Activated CD4-positive, alpha-beta T cell treated with anti-CD3 and anti-CD28 coated beads, Interleukin-2, amount 10 ng/mL, durations not matched to agents 7 days and 5 days (primary cell): ENCODE data around the gene RNF144A. TPM values are rescaled to one million over a fixed set of nuclear protein-coding genes. Genes with fewer than 3 reads are reported as not detected.
"Not testable (repeated sequence)": the region's sequence is repeated elsewhere in the genome, so short reads cannot be mapped to it uniquely, and the experiment has no call there.

Source experiments
- CTCF ChIA-PET: fragments of 350-600 bp; sonication (Branson Sonifier 250); formaldehyde crosslinking; loops from one replicate; lab custom pipeline; 2021; ENCODE audit warnings: antibody characterized with exemption; lab: Charles Lee
- POLR2A ChIA-PET: fragments of 350-600 bp; sonication (Branson Sonifier 250); formaldehyde crosslinking; loops from one replicate; lab custom pipeline; 2021; ENCODE audit warnings: antibody characterized with exemption; lab: Charles Lee
- DNase-seq: peaks from one replicate; pipeline ENCODE4 v3.0.0-alpha.2; 2020
- H3K27ac Mint-ChIP-seq: one replicate; pipeline ENCODE4 v1.8.0; 2021; ENCODE audit warnings: mild to moderate bottlenecking, moderate library complexity, mixed read lengths
- H3K27me3 Mint-ChIP-seq: one replicate; pipeline ENCODE4 v1.8.0; 2021; ENCODE audit warnings: mixed read lengths
- H3K36me3 Mint-ChIP-seq: one replicate; pipeline ENCODE4 v1.8.0; 2021; ENCODE audit warnings: low read depth, mixed read lengths
- H3K4me1 Mint-ChIP-seq: one replicate; pipeline ENCODE4 v1.8.0; 2021; ENCODE audit warnings: mixed read lengths
- H3K4me3 Mint-ChIP-seq: one replicate; pipeline ENCODE4 v1.8.0; 2021; ENCODE audit warnings: mild to moderate bottlenecking, moderate library complexity, mixed read lengths
- H3K9me3 Mint-ChIP-seq: one replicate; pipeline ENCODE4 v1.8.0; 2021; ENCODE audit warnings: mixed read lengths
- total RNA-seq, 2 experiments: library from RNA; stranded (reverse); gene quantifications; one replicate each; pipeline ENCODE4 v1.2.3, GENCODE V29; 2021

Gene RNF144A
- total RNA-seq, 2 experiments from 2014 or later, result 89.6 to 101 TPM

GRCh38 chr2:6885551-6885950, 31.7 kb upstream of the RNF144A start:
- H3K4me3 Mint-ChIP-seq, result no peak overlapping the region
- H3K36me3 Mint-ChIP-seq, result peaks cover 92% of the 10 kb centered on the region
- DNase-seq, result no peak
- H3K9me3 Mint-ChIP-seq, result no peaks in the 10 kb centered on the region
- CTCF ChIA-PET, result interaction anchor here (0.9 to 1.8 kb wide), 6 partner anchors 8 to 19 kb away, joined by 3 to 5 read pairs (median 4); partner anchors contain the start of gene CMPK2
- no peaks in the 10 kb centered on the region for H3K27me3 Mint-ChIP-seq
- H3K4me1 Mint-ChIP-seq, result peaks cover 71% of the 10 kb centered on the region
- no peak overlapping the region for H3K27ac Mint-ChIP-seq
- POLR2A ChIA-PET, result no interaction called here

GRCh38 chr2:6885968-6886367, 31.2 kb upstream of the RNF144A start:
- H3K36me3 Mint-ChIP-seq, result peaks cover 91% of the 10 kb centered on the region
- no peak overlapping the region for H3K4me3 Mint-ChIP-seq
- H3K4me1 Mint-ChIP-seq, result peaks cover 68% of the 10 kb centered on the region
- ChIA-PET CTCF (interaction anchor here (0.9 to 1.8 kb wide), 2 partner anchors 9 to 10 kb away, joined by 3 read pairs; no protein-coding TSS in a partner anchor), POLR2A (no interaction called here)
- no peaks in the 10 kb centered on the region for H3K27me3 Mint-ChIP-seq
- no peak for DNase-seq
- no peaks in the 10 kb centered on the region for H3K9me3 Mint-ChIP-seq
- H3K27ac Mint-ChIP-seq, result no peak overlapping the region

DNA sequence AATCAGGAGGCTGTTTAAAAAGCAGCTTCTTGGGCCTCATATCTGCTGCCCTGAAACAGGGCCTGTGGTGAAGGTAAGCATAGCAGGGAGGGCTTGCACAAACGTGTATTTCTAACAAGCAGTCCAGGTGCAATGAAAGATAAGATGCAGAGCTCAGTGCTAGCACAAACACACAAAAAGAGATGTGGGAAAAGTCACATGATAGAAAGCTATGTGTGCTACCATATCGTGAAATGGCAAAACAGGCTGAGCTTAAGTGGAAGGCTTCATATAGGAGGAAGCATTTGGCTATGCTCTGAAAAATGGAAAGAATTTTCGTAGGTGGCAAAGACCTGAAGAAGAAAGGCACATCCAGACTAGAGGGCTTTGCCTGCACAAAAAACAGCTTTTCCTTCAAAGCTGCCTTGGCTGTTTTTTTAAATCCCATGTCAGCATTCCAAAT, 29.4 kb upstream of the RNF144A start:
- no peak for DNase-seq
- Mint-ChIP-seq H3K9me3 (no peaks in the 10 kb centered on the region), H3K4me3 (no peak overlapping the region), H3K27ac (peak overlapping the region; percentile 64), H3K36me3 (peaks cover 81% of the 10 kb centered on the region), H3K27me3 (no peaks in the 10 kb centered on the region), H3K4me1 (peaks cover 50% of the 10 kb centered on the region)
- CTCF ChIA-PET, result interaction anchor here (0.6 to 1.4 kb wide), 5 partner anchors 10 to 171 kb away, joined by 3 to 8 read pairs (median 3); partner anchors contain the start of gene RSAD2
- POLR2A ChIA-PET, result no interaction called here

DNA sequence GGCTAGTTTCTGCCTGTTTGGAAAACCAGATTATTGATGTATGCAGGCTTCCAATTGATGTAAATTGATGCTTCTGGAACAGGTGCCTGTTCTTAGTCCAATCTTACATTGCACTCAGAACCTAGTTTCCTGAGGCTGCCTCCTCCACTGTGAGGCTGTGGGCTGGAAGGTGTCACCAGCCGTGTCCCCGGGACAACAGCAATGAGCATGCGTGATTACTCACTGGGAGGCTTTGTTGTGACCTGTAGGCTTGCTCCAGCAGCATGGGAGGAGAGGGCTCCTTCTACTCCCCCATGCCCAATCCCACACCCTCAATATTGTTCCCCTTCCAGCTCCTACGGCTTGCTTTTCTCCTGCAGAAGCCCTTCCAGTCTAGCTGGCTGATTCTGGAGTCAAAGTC, 28.5 kb upstream of the RNF144A start:
- no peak for DNase-seq
- Mint-ChIP-seq H3K36me3 (peaks cover 79% of the 10 kb centered on the region), H3K27me3 (no peaks in the 10 kb centered on the region), H3K4me1 (peaks cover 42% of the 10 kb centered on the region), H3K27ac (peak overlapping the region; percentile 86), H3K4me3 (no peak overlapping the region), H3K9me3 (no peaks in the 10 kb centered on the region)
- ChIA-PET POLR2A (interaction anchor here (0.5 kb wide), 1 partner anchor 980 kb away, joined by 3 read pairs; no protein-coding TSS in a partner anchor), CTCF (interaction anchor here (0.6 to 1.4 kb wide), 3 partner anchors 9 to 28 kb away, joined by 3 to 8 read pairs (median 3); partner anchors contain the start of gene RSAD2)

GRCh38 chr2:6893876-6894482, 23.2 kb upstream of the RNF144A start:
- Mint-ChIP-seq H3K4me1 (peaks cover 36% of the 10 kb centered on the region), H3K27ac (no peak overlapping the region), H3K36me3 (peaks cover 75% of the 10 kb centered on the region), H3K4me3 (no peak overlapping the region), H3K9me3 (no peaks in the 10 kb centered on the region), H3K27me3 (no peaks in the 10 kb centered on the region)
- DNase-seq, result no peak
- ChIA-PET POLR2A (interaction anchor here (0.6 to 0.7 kb wide), 2 partner anchors 27 to 34 kb away, joined by 4 to 6 read pairs; no protein-coding TSS in a partner anchor), CTCF (interaction anchor here (0.9 to 1.6 kb wide), 6 partner anchors 9 to 21 kb away, joined by 3 to 5 read pairs (median 4); partner anchors contain the start of gene RSAD2)

DNA sequence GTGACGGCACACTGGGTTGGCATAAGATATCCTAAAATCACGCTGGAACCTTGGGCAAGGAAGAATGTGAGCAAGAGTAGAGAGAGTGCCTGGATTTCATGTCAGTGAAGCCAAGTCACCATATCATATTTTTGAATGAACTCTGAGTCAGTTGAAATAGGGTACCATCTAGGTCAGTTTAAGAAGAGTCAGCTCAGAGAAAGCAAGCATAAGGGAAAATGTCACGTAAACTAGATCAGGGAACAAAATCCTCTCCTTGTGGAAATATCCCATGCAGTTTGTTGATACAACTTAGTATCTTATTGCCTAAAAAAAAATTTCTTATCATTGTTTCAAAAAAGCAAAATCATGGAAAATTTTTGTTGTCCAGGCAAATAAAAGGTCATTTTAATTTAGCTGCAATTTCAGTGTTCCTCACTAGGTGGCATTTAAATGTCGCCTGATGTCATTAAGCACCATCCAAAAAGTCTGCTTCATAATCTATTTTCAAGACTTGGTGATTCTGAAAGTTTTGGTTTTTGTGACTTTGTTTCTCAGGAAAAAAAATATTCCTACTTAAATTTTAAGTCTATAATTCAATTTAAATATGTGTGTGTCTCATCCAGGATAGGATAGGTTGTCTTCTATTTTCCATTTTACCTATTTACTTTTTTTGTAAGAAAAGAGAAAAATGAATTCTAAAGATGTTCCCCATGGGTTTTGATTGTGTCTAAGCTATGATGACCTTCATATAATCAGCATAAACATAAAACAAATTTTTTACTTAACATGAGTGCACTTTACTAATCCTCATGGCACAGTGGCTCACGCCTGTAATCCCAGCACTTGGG, 20.1 kb upstream of the RNF144A start:
- H3K27ac Mint-ChIP-seq, result peak overlapping the region; percentile 58
- CTCF ChIA-PET, result interaction anchor here (0.7 to 2.9 kb wide), 12 partner anchors 9 to 147 kb away, joined by 3 to 13 read pairs (median 4); partner anchors contain the start of genes CMPK2 and RSAD2

GRCh38 chr2:6902581-6902980, 14.6 kb upstream of the RNF144A start:
- DNase-seq, H3K27me3 Mint-ChIP-seq, H3K4me3 Mint-ChIP-seq, H3K27ac Mint-ChIP-seq: not testable (repeated sequence)
- ChIA-PET POLR2A (interaction anchor here (0.7 kb wide), 1 partner anchor 12 kb away, joined by 9 read pairs; no protein-coding TSS in a partner anchor), CTCF (interaction anchor here (2.0 kb wide), 1 partner anchor 8 kb away, joined by 6 read pairs; no protein-coding TSS in a partner anchor)
- peaks cover 91% of the 10 kb centered on the region for H3K36me3 Mint-ChIP-seq
- H3K4me1 Mint-ChIP-seq, result peaks cover 58% of the 10 kb centered on the region
- peaks cover 55% of the 10 kb centered on the region for H3K9me3 Mint-ChIP-seq

More for the DNA sequence above, 20.1 kb upstream of the RNF144A start:
- Mint-ChIP-seq H3K9me3 (peaks cover 26% of the 10 kb centered on the region), H3K36me3 (peaks cover 88% of the 10 kb centered on the region), H3K27me3 (no peaks in the 10 kb centered on the region), H3K4me1 (peaks cover 51% of the 10 kb centered on the region), H3K4me3 (no peak overlapping the region)
- DNase-seq, result no peak
- POLR2A ChIA-PET, result interaction anchor here (0.6 to 1.2 kb wide), 2 partner anchors 16 to 158 kb away, joined by 3 to 4 read pairs; no protein-coding TSS in a partner anchor

GRCh38 chr2:6905668-6906067, 11.5 kb upstream of the RNF144A start:
- DNase-seq, result no peak
- no peak overlapping the region for H3K4me3 Mint-ChIP-seq
- ChIA-PET CTCF (interaction anchor here (0.7 to 4.7 kb wide), 7 partner anchors 8 to 122 kb away, joined by 3 to 20 read pairs (median 4); partner anchors contain the start of gene RNF144A), POLR2A (interaction anchor here (0.7 to 0.8 kb wide), 2 partner anchors 23 to 25 kb away, joined by 3 read pairs; no protein-coding TSS in a partner anchor)
- H3K9me3 Mint-ChIP-seq, result peaks cover 66% of the 10 kb centered on the region
- H3K27me3 Mint-ChIP-seq, result no peaks in the 10 kb centered on the region
- H3K27ac Mint-ChIP-seq, result no peak overlapping the region
- peaks cover 70% of the 10 kb centered on the region for H3K4me1 Mint-ChIP-seq
- peaks cover 92% of the 10 kb centered on the region for H3K36me3 Mint-ChIP-seq

GRCh38 chr2:6906165-6906741, 11.0 kb upstream of the RNF144A start:
- ChIA-PET POLR2A (interaction anchor here (0.7 kb wide), 1 partner anchor 24 kb away, joined by 3 read pairs; no protein-coding TSS in a partner anchor), CTCF (interaction anchor here (0.7 to 4.7 kb wide), 6 partner anchors 8 to 122 kb away, joined by 3 to 20 read pairs (median 4); partner anchors contain the start of gene RNF144A)
- Mint-ChIP-seq H3K4me3 (no peak overlapping the region), H3K36me3 (peaks cover 92% of the 10 kb centered on the region), H3K9me3 (peaks cover 62% of the 10 kb centered on the region), H3K4me1 (peaks cover 70% of the 10 kb centered on the region), H3K27ac (peak overlapping the region; percentile 60), H3K27me3 (no peaks in the 10 kb centered on the region)
- no peak for DNase-seq

- H3K27ac Mint-ChIP-seq, result peak overlapping the region; percentile 97
- peaks cover 56% of the 10 kb centered on the region for H3K9me3 Mint-ChIP-seq
- H3K4me3 Mint-ChIP-seq, result no peak overlapping the region
- ChIA-PET CTCF (interaction anchor here (1.2 to 4.7 kb wide), 5 partner anchors 8 to 150 kb away, joined by 3 to 20 read pairs (median 4); partner anchors contain the start of gene RNF144A), POLR2A (interaction anchor here (0.5 to 1.9 kb wide), 4 partner anchors 27 to 1372 kb away, joined by 3 to 5 read pairs (median 4); partner anchors contain the start of genes CMPK2 and RSAD2)
- DNase-seq, result no peak
- H3K4me1 Mint-ChIP-seq, result peaks cover 82% of the 10 kb centered on the region
- peaks cover 91% of the 10 kb centered on the region for H3K36me3 Mint-ChIP-seq
- H3K27me3 Mint-ChIP-seq, result no peaks in the 10 kb centered on the region
Observed at GRCh38 chr2:6908291-6908690, 8.9 kb upstream of the RNF144A start.
